NB4 (cell line): ENCODE measurements around the gene SCPEP1.

Experiments used
- CTCF ChIP-seq: IDR thresholded peaks from one replicate; pipeline ENCODE4 v1.5.1; 2012; ENCODE audit warnings: low read depth, low read length
- MAX ChIP-seq: IDR thresholded peaks from 2 replicates; pipeline ENCODE4 v1.6.1; 2011; ENCODE audit warnings: low read depth, low read length
- POLR2A ChIP-seq: IDR thresholded peaks from 2 replicates; pipeline ENCODE4 v1.6.1; 2011; ENCODE audit warnings: mild to moderate bottlenecking; ENCODE audit not compliant: insufficient read length; ENCODE audit errors: extremely low read depth

- TF ChIP-seq CTCF, result no peak
- no peak for TF ChIP-seq POLR2A
- TF ChIP-seq MAX, result no peak
These were observed 57.1 kb downstream of the SCPEP1 start for GRCh38 chr17:57034807-57035754.
